SK-N-SH (cell line): ENCODE results near the gene RPA3. TPM values are rescaled to one million over a fixed set of nuclear protein-coding genes. Genes with fewer than 3 reads are reported as not detected.
A peak's percentile ranks its signal among the peaks of the same experiment; 100 is the strongest.

Experiments
- CTCF ChIA-PET: fragments of 300-600, 350-600 bp; formaldehyde crosslinking; extraction: SDS; loops from one replicate; lab custom pipeline; 2021; lab: Yijun Ruan, JAX
- POLR2A ChIA-PET: fragments of 350-600 bp; sonication (Branson Sonifier 250); formaldehyde crosslinking; extraction: SDS; loops from one replicate; lab custom pipeline; 2020; ENCODE audit warnings: antibody characterized with exemption, inconsistent platforms; lab: Yijun Ruan, JAX
- DNase-seq: peaks from one replicate; pipeline ENCODE4 v3.0.0; 2012
- H2AFZ ChIP-seq: fragments of 200-600 bp; sonication (generic); 2 replicates; pipeline ENCODE4 v1.8.1; 2016; ENCODE audit warnings: antibody characterized with exemption, mild to moderate bottlenecking, low read depth
- H3F3A ChIP-seq: fragments of 200-600 bp; sonication (generic); replicated peaks from 2 replicates; pipeline ENCODE3; 2016; ENCODE audit warnings: antibody characterized with exemption, mild to moderate bottlenecking; ENCODE audit not compliant: insufficient read depth
- H3K27ac ChIP-seq, 2 experiments: fragments of 200-500 bp in 1 of 2; fragments of 200-600 bp in 1 of 2; sonication (Bioruptor generic) in 1 of 2; sonication (generic), shearing (Covaris generic) in 1 of 2; 2 replicates each; pipeline versions ENCODE4 v1.5.1 to v1.6.1; 2014 to 2016; ENCODE audit warnings: low read depth in 2 of 2, inconsistent platforms in 1 of 2, low read length in 1 of 2, mild to moderate bottlenecking in 1 of 2, mixed read lengths in 1 of 2
- H3K27me3 ChIP-seq: fragments of 200-600 bp; sonication (generic), shearing (Covaris generic); 2 replicates; pipeline ENCODE4 v1.6.1; 2016; ENCODE audit warnings: mixed run types; ENCODE audit not compliant: insufficient read depth
- H3K36me3 ChIP-seq, 2 experiments: fragments of 200-500 bp in 1 of 2; fragments of 200-600 bp in 1 of 2; sonication (Bioruptor generic) in 1 of 2; sonication (generic) in 1 of 2; replicated peaks in 1 of 2; 2 replicates each; pipeline versions ENCODE3 to v1.5.1; 2014 to 2016; ENCODE audit warnings: low read length in 1 of 2, mild to moderate bottlenecking in 1 of 2; ENCODE audit not compliant: insufficient read depth in 2 of 2, control insufficient read depth in 1 of 2
- H3K4me1 ChIP-seq, 2 experiments: fragments of 200-500 bp in 1 of 2; fragments of 200-600 bp in 1 of 2; sonication (Bioruptor generic) in 1 of 2; sonication (generic), shearing (Covaris generic) in 1 of 2; 2 replicates each; pipeline versions ENCODE4 v1.5.1 to v1.6.1; 2014 to 2016; ENCODE audit warnings: low read depth in 1 of 2, low read length in 1 of 2, mixed run types in 1 of 2; ENCODE audit not compliant: insufficient read depth in 2 of 2, control insufficient read depth in 1 of 2
- H3K4me2 ChIP-seq: fragments of 200-600 bp; sonication (generic), shearing (Covaris generic); 2 replicates; pipeline ENCODE4 v1.6.1; 2017; ENCODE audit warnings: mixed run types
- H3K4me3 ChIP-seq, 2 experiments: fragments of 200-500 bp in 1 of 2; fragments of 200-600 bp in 1 of 2; sonication (Bioruptor generic) in 1 of 2; sonication (generic), shearing (Covaris generic) in 1 of 2; 2 replicates each; pipeline versions ENCODE4 v1.5.1 to v1.8.1; 2014 to 2016; ENCODE audit warnings: low read depth in 2 of 2, inconsistent platforms in 1 of 2, low read length in 1 of 2, mild to moderate bottlenecking in 1 of 2, mixed read lengths in 1 of 2, moderate library complexity in 1 of 2
- H3K79me2 ChIP-seq: fragments of 200-600 bp; sonication (generic); 2 replicates; pipeline ENCODE4 v1.8.1; 2017; ENCODE audit warnings: mild to moderate bottlenecking; ENCODE audit not compliant: insufficient read depth
- H3K9ac ChIP-seq: fragments of 200-600 bp; sonication (generic); 2 replicates; pipeline ENCODE4 v1.6.1; 2017; ENCODE audit warnings: mixed run types
- H3K9me2 ChIP-seq: fragments of 200-600 bp; sonication (generic); 2 replicates; pipeline ENCODE4 v1.6.1; 2017; ENCODE audit warnings: mixed run types
- H3K9me3 ChIP-seq: fragments of 200-600 bp; sonication (generic); 2 replicates; pipeline ENCODE4 v1.6.1; 2017; ENCODE audit warnings: mixed run types, mild to moderate bottlenecking, moderate library complexity
- H4K20me1 ChIP-seq: fragments of 200-600 bp; sonication (generic); 2 replicates; pipeline ENCODE4 v1.6.1; 2017; ENCODE audit warnings: mild to moderate bottlenecking, mixed run types; ENCODE audit not compliant: insufficient read depth
- FOSL2 ChIP-seq: IDR thresholded peaks from 2 replicates; pipeline ENCODE4 v1.4.0; 2012; ENCODE audit warnings: low read depth, mild to moderate bottlenecking, moderate library complexity, borderline replicate concordance
- FOXJ3 ChIP-seq: sonication (generic); formaldehyde crosslinking; IDR thresholded peaks from 2 replicates; pipeline ENCODE4 v1.5.1; 2020; ENCODE audit warnings: mild to moderate bottlenecking, missing genetic modification reagents
- MEF2A ChIP-seq: IDR thresholded peaks from 2 replicates; pipeline ENCODE4 v1.4.0; 2012; ENCODE audit warnings: low read depth, borderline replicate concordance
- MXI1 ChIP-seq: IDR thresholded peaks from 2 replicates; pipeline ENCODE4 v1.6.1; 2012; ENCODE audit warnings: mild to moderate bottlenecking, low read depth, low read length, improper control_type of control experiment
- NFIC ChIP-seq: IDR thresholded peaks from 2 replicates; pipeline ENCODE4 v1.4.0; 2012; ENCODE audit warnings: borderline replicate concordance
- RCOR1 ChIP-seq: fragments of 150-350 bp; IDR thresholded peaks from 2 replicates; pipeline ENCODE4 v1.6.1; 2017; ENCODE audit warnings: antibody characterized with exemption, low read length
- SIN3A ChIP-seq: IDR thresholded peaks from 2 replicates; pipeline ENCODE4 v1.6.1; 2012; ENCODE audit warnings: low read depth, mild to moderate bottlenecking, low read length, moderate library complexity, borderline replicate concordance
- WGBS: methylation state at CpG from one replicate; pipeline ENCODE4 v1.1.6; 2017; ENCODE audit warnings: low lambda C conversion rate; 5-methylcytosine and 5-hydroxymethylcytosine counted together
- polyA plus RNA-seq, 3 experiments: library from polyadenylated mRNA; depleted of rRNA; stranded (reverse); fragments of >200 nt; gene quantifications; 2 replicates each; pipeline ENCODE4 v1.2.3, GENCODE V29; 2012
- TF ChIP-seq, protein P1 (sequence below): IDR thresholded peaks from 2 replicates; pipeline ENCODE4 v1.4.0; 2012; ENCODE audit warnings: low read depth, borderline replicate concordance
- TF ChIP-seq, protein P2 (sequence below): IDR thresholded peaks from 2 replicates; pipeline ENCODE4 v1.4.0; 2012; ENCODE audit warnings: low read depth
- TF ChIP-seq, protein P3 (sequence below): fragments of 200-600 bp; sonication (generic); IDR thresholded peaks from 2 replicates; pipeline ENCODE4 v1.6.1; 2017; ENCODE audit warnings: antibody characterized with exemption, mild to moderate bottlenecking, moderate library complexity
- TF ChIP-seq, protein P4 (sequence below): IDR thresholded peaks from 2 replicates; pipeline ENCODE4 v1.4.0; 2012; ENCODE audit warnings: low read depth, borderline replicate concordance

The RPA3 gene
- polyA plus RNA-seq, 1 of the 3 experiments (the other 2 are of a cell fraction), result 39.0 TPM

DNA sequence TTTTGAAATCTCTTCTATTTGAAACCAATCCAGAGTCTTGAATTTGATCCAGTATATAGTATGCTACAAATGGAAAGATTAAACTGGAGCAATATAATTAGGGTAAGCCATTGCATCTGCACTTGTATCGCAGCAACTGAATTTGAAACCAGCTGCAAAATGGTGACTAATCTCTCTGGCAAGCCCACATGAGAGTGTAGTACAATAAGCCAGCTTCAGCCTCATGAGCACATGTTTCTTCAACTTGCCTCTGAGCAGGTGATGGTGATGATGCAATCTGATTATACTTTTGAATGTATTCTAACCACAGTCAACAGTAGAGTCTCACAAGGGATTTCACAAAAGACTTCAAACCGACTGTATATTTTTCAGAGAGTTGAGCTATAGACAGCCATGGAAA, 829 bp upstream of the RPA3 start (continued):
- TF ChIP-seq, protein P1, sequence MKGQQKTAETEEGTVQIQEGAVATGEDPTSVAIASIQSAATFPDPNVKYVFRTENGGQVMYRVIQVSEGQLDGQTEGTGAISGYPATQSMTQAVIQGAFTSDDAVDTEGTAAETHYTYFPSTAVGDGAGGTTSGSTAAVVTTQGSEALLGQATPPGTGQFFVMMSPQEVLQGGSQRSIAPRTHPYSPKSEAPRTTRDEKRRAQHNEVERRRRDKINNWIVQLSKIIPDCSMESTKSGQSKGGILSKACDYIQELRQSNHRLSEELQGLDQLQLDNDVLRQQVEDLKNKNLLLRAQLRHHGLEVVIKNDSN, result peak; percentile 34; the same call in 1 of the 2 replicates
- TF ChIP-seq FOXJ3 (CRISPR knock-in tag) (no peak), NFIC (peak; percentile 51; the same call in 1 of the 2 replicates)
- TF ChIP-seq, all 33 proteins: peak for 12

DNA sequence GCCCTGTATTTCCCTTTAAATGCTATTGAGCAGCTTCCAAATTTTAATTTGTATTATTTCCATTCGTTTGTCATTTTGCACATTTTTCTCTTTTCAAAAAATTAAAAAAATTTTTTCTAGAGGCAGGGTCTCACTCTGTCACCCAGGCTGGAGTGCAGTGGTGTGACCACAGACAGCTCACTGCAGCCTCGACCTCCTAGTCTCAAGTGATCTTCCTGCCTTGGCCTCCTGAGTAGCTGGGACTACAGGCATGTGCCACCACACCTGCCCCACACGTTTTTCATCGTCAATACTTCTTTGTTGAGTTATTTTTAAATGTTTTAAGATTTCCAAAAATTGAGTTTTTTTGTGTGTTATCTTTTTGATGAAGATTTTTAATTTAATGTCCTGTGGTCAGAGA, 4.7 kb downstream of the RPA3 start:
- WGBS, result 83% methylated on average over 4 of the region's 4 CpGs
- H3K4me1 ChIP-seq, result peaks cover 6 to 9% of the 10 kb centered on the region in 2 experiments; a peak in 3 of 4 replicates
- no peak overlapping the region for H2AFZ ChIP-seq
- peaks cover 5% of the 10 kb centered on the region for H3F3A ChIP-seq
- no peaks in the 10 kb centered on the region for H3K27me3 ChIP-seq
- H3K9me2 ChIP-seq, result no peaks in the 10 kb centered on the region
- TF ChIP-seq MEF2A, result no peak
- TF ChIP-seq, protein P2, sequence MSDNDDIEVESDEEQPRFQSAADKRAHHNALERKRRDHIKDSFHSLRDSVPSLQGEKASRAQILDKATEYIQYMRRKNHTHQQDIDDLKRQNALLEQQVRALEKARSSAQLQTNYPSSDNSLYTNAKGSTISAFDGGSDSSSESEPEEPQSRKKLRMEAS, result no peak
- TF ChIP-seq, protein P3, sequence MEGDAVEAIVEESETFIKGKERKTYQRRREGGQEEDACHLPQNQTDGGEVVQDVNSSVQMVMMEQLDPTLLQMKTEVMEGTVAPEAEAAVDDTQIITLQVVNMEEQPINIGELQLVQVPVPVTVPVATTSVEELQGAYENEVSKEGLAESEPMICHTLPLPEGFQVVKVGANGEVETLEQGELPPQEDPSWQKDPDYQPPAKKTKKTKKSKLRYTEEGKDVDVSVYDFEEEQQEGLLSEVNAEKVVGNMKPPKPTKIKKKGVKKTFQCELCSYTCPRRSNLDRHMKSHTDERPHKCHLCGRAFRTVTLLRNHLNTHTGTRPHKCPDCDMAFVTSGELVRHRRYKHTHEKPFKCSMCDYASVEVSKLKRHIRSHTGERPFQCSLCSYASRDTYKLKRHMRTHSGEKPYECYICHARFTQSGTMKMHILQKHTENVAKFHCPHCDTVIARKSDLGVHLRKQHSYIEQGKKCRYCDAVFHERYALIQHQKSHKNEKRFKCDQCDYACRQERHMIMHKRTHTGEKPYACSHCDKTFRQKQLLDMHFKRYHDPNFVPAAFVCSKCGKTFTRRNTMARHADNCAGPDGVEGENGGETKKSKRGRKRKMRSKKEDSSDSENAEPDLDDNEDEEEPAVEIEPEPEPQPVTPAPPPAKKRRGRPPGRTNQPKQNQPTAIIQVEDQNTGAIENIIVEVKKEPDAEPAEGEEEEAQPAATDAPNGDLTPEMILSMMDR, result no peak
- no peak for TF ChIP-seq RCOR1
- no peak for TF ChIP-seq SIN3A
- TF ChIP-seq, protein P4, sequence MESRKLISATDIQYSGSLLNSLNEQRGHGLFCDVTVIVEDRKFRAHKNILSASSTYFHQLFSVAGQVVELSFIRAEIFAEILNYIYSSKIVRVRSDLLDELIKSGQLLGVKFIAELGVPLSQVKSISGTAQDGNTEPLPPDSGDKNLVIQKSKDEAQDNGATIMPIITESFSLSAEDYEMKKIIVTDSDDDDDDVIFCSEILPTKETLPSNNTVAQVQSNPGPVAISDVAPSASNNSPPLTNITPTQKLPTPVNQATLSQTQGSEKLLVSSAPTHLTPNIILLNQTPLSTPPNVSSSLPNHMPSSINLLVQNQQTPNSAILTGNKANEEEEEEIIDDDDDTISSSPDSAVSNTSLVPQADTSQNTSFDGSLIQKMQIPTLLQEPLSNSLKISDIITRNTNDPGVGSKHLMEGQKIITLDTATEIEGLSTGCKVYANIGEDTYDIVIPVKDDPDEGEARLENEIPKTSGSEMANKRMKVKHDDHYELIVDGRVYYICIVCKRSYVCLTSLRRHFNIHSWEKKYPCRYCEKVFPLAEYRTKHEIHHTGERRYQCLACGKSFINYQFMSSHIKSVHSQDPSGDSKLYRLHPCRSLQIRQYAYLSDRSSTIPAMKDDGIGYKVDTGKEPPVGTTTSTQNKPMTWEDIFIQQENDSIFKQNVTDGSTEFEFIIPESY, result no peak
- TF ChIP-seq MXI1, result no peak
- TF ChIP-seq, protein P1, result no peak
- no peak for TF ChIP-seq FOSL2
- no peak for TF ChIP-seq FOXJ3 (CRISPR knock-in tag)
- H3K4me3 ChIP-seq, result no peak overlapping the region
- H3K79me2 ChIP-seq, result no peaks in the 10 kb centered on the region; the same call in 1 of the 2 replicates
- no peaks in the 10 kb centered on the region for H3K36me3 ChIP-seq
- ChIA-PET CTCF (interaction anchor here (1.2 to 1.5 kb wide), 2 partner anchors 32 to 322 kb away, joined by 3 to 5 read pairs; no protein-coding TSS in a partner anchor), POLR2A (no interaction called here)
- no peak overlapping the region for H3K4me2 ChIP-seq
- H3K9me3 ChIP-seq, result no peaks in the 10 kb centered on the region
- no peak overlapping the region for H3K9ac ChIP-seq
- DNase-seq, result no peak
- no peak overlapping the region for H3K27ac ChIP-seq
- H4K20me1 ChIP-seq, result no peaks in the 10 kb centered on the region
